ENCODE measurements around the gene ATP1A2. TPM values are rescaled to one million over a fixed set of nuclear protein-coding genes. Genes with fewer than 3 reads are reported as not detected.
A peak's percentile ranks its signal among the peaks of the same experiment; 100 is the strongest.

Gene ATP1A2
- total and polyA plus RNA-seq, 10 of the 15 experiments (the other 5 are each of a cell fraction or from before 2014, with no cell fraction given) = 0.15 TPM; not detected in 9

- TF ChIP-seq RBBP5 (conservative IDR thresholded peaks at IDR 0.05) = no peak
- no peak for TF ChIP-seq NRF1 (conservative IDR thresholded peaks at IDR 0.05; ENCODE audit: low read depth, low read length)
- no peak for TF ChIP-seq MEF2B (IDR thresholded peaks at IDR 0.05; ENCODE audit: partially characterized antibody, poor library complexity, severe bottlenecking)
- no peak for TF ChIP-seq POU2F2 (IDR thresholded peaks at IDR 0.05; ENCODE audit: borderline replicate concordance, low read depth, low read length)
- no peak for TF ChIP-seq KDM1A (IDR thresholded peaks at IDR 0.05; ENCODE audit: borderline replicate concordance)
Measured at GRCh38 chr1:160097151-160097910, 18.2 kb upstream of the ATP1A2 start (continued).

- in situ Hi-C loops (cut with MboI) = loop anchor here (5.0 kb wide), 3 partner anchors 154 to 279 kb away; no protein-coding TSS in a partner anchor
- Histone ChIP-seq H3K4me2 (ENCODE audit: control insufficient read depth, insufficient read depth) (peak within 1 kb of the TSS; percentile 97), H3K27me3 (replicated peaks in 1 of 2; ENCODE audit: control insufficient read depth in 2 of 2, insufficient read depth in 2 of 2, low read length in 1 of 2) (no peaks in the 10 kb centered on the region), H3K4me3 (peak within 1 kb of the TSS; percentile 82), H3K9me3 (replicated peaks; ENCODE audit: control insufficient read depth, insufficient read depth, low read length) (no peaks in the 10 kb centered on the region), H3K27ac (ENCODE audit: control insufficient read depth, insufficient read depth) (peak within 1 kb of the TSS; percentile 58), H3K4me1 (ENCODE audit: control insufficient read depth, insufficient read depth, low read length) (peaks cover 25% of the 10 kb centered on the region), H4K20me1 (ENCODE audit: control insufficient read depth, insufficient read depth) (no peaks in the 10 kb centered on the region; the same call in 1 of the 2 replicates), H2AFZ (ENCODE audit: control insufficient read depth, low read depth, low read length) (peak within 1 kb of the TSS; percentile 98), H3K79me2 (ENCODE audit: control insufficient read depth, insufficient read depth, low read length) (peaks cover 9% of the 10 kb centered on the region), H3K36me3 (ENCODE audit: control insufficient read depth in 2 of 2, insufficient read depth in 2 of 2, low read length in 1 of 2) (no peaks in the 10 kb centered on the region; a peak in 1 of 4 replicates), H3K9ac (ENCODE audit: control insufficient read depth, insufficient read depth, low read length) (peak within 1 kb of the TSS; percentile 75)
- ChIA-PET RAD21 (ENCODE audit: unreplicated experiment) (interaction anchor here (0.9 to 4.4 kb wide), 16 partner anchors 11 to 278 kb away, joined by 3 to 31 read pairs (median 4); partner anchors contain the start of genes DCAF8, KCNJ9 and PEX19), POLR2A (interaction anchor here (0.7 to 2.0 kb wide), 8 partner anchors 12 to 540 kb away, joined by 3 to 8 read pairs (median 4); partner anchors contain the start of genes DCAF8 and PEX19), CTCF (interaction anchor here (0.8 to 30.2 kb wide), 17 partner anchors 11 to 278 kb away, joined by 3 to 1035 read pairs (median 7); partner anchors contain the start of genes KCNJ10, KCNJ9 and PIGM), SMC1A (ENCODE audit: uncharacterized antibody, unreplicated experiment) (interaction anchor here (0.7 to 4.2 kb wide), 9 partner anchors 9 to 278 kb away, joined by 3 to 35 read pairs (median 5); partner anchors contain the start of gene PEX19)
- intact Hi-C loops (cut with micrococcal nuclease; ENCODE audit: unreplicated experiment) = no loop called here
- BruUV-seq (replicated peaks) = no TSS peak
- no peak for FAIRE-seq
- ATAC-seq = peak; percentile 78
- DNase-seq (ENCODE audit: low read depth, low spot score) = peak; percentile 44
- WGBS (ENCODE audit: insufficient coverage, insufficient replicate concordance, low lambda C conversion rate, missing lambda C conversion rate) = 5% methylated on average over 31 of the region's 64 CpGs
- TF ChIP-seq SP1 (IDR thresholded peaks at IDR 0.05; ENCODE audit: low read depth, low read length) (peak; percentile 88), NFXL1 (IDR thresholded peaks at IDR 0.05; ENCODE audit: borderline replicate concordance) (no peak), SIX5 (IDR thresholded peaks at IDR 0.05; ENCODE audit: low read depth, low read length, severe bottlenecking) (no peak), GATAD2B (conservative IDR thresholded peaks at IDR 0.05; ENCODE audit: low read depth) (0 out of 2 replicates have a peak, but pooled peaks have one; percentile 33), ELK1 (IDR thresholded peaks at IDR 0.05; ENCODE audit: low read depth, low read length) (no peak), KAT2A (conservative IDR thresholded peaks at IDR 0.05; ENCODE audit: control insufficient read depth, low read depth, low read length) (no peak), PAX5 (IDR thresholded peaks at IDR 0.05; ENCODE audit: borderline replicate concordance, low read depth, low read length) (peak; percentile 16; the same call in 1 of the 2 replicates), MEF2A (IDR thresholded peaks at IDR 0.05; ENCODE audit: insufficient read depth, low read depth, low read length) (no peak), BHLHE40 (IDR thresholded peaks at IDR 0.05; ENCODE audit: borderline replicate concordance in 1 of 2, low read depth in 2 of 2, low read length in 1 of 2) (0 out of 4 replicates have a peak, but pooled peaks of 1 of the 2 experiments have one; percentile 12), SKIL (IDR thresholded peaks at IDR 0.05; ENCODE audit: low read depth, poor library complexity, severe bottlenecking) (no peak), NR2C1 (IDR thresholded peaks at IDR 0.05) (no peak)
Measured at GRCh38 chr1:160097911-160098851, 17.4 kb upstream of the ATP1A2 start, which contains the start of gene IGSF8. IGSF8 (minus strand) TSS chr1:160098619; CDS start chr1:160098472, 147 bp downstream.
